Ectodermal cell (in vitro differentiated cells): ENCODE data around the gene GFPT2.

ENCODE experiments used
- H3K27ac ChIP-seq: 2 replicates; pipeline ENCODE4 v1.7.0; 2013; ENCODE audit warnings: mild to moderate bottlenecking, low read depth, low read length; ENCODE audit not compliant: insufficient read depth, poor library complexity, severe bottlenecking
- H3K27me3 ChIP-seq: 2 replicates; pipeline ENCODE4 v1.7.0; 2013; ENCODE audit warnings: mild to moderate bottlenecking, low read length; ENCODE audit not compliant: insufficient read depth, control insufficient read depth, poor library complexity, severe bottlenecking
- H3K36me3 ChIP-seq: one replicate; pipeline ENCODE4 v1.7.0; 2013; ENCODE audit warnings: low read length; ENCODE audit not compliant: control insufficient read depth, insufficient read depth
- H3K4me1 ChIP-seq: one replicate; pipeline ENCODE4 v1.7.0; 2013; ENCODE audit warnings: low read length; ENCODE audit not compliant: control insufficient read depth, insufficient read depth
- H3K4me3 ChIP-seq: 2 replicates; pipeline ENCODE4 v1.7.0; 2013; ENCODE audit warnings: low read depth, low read length, control low read depth; ENCODE audit not compliant: insufficient read depth
- H3K9me3 ChIP-seq: 2 replicates; pipeline ENCODE4 v1.7.0; 2013; ENCODE audit warnings: mild to moderate bottlenecking, low read length, moderate library complexity; ENCODE audit not compliant: control insufficient read depth
- WGBS, 2 experiments: methylation state at CpG; one replicate each; pipeline ENCODE4 v1.1.7; 2013; ENCODE audit warnings: missing lambda C conversion rate in 2 of 2; 5-methylcytosine and 5-hydroxymethylcytosine counted together

The GFPT2 gene

DNA sequence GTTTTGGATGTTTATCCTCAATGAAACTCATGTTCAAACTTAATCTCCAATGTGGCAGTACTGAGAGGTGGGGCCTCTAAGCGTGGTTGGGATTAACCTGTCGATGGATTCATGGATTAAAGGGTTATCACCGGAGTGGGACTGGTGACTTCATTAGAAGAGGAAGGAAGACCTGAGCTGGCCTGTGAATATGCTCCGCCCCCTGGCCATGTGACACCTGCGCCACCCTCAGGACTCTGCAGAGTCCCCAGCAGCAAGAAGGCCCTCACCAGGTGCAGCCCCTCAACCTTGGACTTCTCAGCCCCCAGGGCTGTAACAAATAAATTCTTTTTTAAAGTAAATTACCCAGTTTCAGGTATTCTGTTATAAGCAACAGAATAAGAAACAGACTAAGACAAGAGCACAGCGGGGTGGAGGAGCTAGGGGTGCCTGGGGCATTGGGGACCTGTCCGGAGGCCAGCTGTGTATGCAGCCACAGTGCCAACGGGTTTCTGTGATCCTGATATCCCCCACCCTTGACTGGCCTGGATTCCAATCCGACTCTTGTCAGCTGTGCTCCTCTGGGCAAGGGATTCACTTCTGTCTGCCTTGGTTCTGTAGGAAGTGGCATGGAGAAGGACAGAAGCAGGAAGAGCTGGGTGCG lies 58.1 kb downstream of the GFPT2 start:
- WGBS, 2 experiments: 91 to 92% methylated on average over 10 of the region's 10 CpGs
- no peaks in the 10 kb centered on the region for H3K36me3 ChIP-seq
- no peak overlapping the region for H3K27ac ChIP-seq
- H3K9me3 ChIP-seq: no peaks in the 10 kb centered on the region
- peaks cover 7% of the 10 kb centered on the region for H3K4me1 ChIP-seq
- H3K4me3 ChIP-seq: no peak overlapping the region
- no peaks in the 10 kb centered on the region for H3K27me3 ChIP-seq

DNA sequence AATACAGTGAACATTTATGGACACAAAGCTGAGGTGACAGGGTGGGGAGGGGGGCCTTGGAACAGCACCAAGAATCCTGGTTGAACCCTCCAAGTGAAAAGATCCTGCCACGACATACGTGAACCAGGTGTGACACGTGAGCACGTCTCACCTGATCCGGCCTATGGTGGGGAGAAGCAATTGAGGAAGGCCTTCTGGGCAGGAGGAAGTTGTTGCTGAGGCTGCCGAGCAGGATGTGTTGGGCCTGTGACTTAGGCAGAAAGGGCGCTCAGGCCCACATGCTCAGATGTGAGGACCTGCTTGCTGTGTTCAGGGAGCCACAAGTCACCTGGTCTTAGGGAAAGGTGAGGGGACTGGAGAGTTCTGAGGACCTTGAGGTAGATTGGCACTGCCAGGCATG lies 58.7 kb downstream of the GFPT2 start:
- Histone ChIP-seq H3K36me3 (no peaks in the 10 kb centered on the region), H3K27ac (no peak overlapping the region), H3K4me3 (no peak overlapping the region), H3K27me3 (no peaks in the 10 kb centered on the region), H3K9me3 (no peaks in the 10 kb centered on the region), H3K4me1 (peaks cover 7% of the 10 kb centered on the region)
- 95% methylated on average over 7 of the region's 7 CpGs for WGBS, 2 experiments

DNA sequence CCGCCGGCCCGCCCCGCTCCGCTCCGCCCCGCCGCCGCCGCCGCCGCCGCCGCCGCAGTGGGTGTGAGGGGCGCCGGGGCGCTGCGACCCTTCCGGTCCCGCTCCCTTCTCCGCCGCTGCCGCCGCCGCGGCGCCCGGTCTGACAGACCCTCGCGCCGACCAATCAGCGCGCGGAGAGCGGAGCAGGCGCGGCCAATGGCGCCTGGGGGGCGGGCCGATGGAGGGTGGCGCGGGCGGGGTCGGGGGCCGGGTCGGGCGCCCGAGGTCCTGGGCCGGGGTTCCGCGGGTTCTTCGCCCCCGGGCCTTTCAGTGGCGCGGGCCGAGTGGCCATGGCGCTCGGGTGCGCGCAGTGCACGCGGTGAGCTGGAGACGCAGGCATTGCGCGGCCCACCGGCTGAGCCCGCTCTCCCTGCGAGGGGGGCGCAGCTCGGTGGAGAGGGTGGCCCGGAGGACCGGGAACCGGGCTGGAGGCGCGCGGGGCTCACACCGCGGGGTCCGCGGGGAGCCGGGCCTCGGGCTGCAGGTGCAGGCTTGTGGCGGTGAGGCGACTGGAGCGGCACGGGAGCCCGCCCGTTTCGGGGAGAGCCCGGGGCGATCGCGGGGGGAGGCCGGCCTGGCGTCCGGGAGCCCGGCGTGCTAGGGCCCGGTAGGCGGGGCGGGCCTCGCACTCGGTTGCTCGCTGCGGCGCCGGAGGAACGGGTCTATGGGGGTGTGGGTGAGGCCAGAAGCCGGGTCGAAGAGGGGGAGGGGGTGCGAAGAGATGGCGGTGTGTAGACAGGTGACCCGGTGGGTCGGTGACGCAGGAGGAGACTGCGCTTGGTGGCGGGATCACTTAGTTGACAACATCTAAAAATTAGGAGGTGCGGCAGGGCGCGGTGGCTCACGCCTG lies 60.9 kb downstream of the GFPT2 start, which contains the start of gene MAPK9:
Gene MAPK9, minus strand, starts transcription at position 141 of the 889 bp plus-strand sequence. CDS start 11,522 bp downstream, outside the sequence.
- no peaks in the 10 kb centered on the region for H3K36me3 ChIP-seq
- H3K9me3 ChIP-seq: no peaks in the 10 kb centered on the region
- peak within 1 kb of the TSS; percentile 74 for H3K4me3 ChIP-seq
- WGBS, 2 experiments: 0 to 1% methylated on average over 122 of the region's 122 CpGs
- no peaks in the 10 kb centered on the region for H3K27me3 ChIP-seq
- no peak within 1 kb of the TSS for H3K27ac ChIP-seq
- peaks cover 7% of the 10 kb centered on the region for H3K4me1 ChIP-seq

DNA sequence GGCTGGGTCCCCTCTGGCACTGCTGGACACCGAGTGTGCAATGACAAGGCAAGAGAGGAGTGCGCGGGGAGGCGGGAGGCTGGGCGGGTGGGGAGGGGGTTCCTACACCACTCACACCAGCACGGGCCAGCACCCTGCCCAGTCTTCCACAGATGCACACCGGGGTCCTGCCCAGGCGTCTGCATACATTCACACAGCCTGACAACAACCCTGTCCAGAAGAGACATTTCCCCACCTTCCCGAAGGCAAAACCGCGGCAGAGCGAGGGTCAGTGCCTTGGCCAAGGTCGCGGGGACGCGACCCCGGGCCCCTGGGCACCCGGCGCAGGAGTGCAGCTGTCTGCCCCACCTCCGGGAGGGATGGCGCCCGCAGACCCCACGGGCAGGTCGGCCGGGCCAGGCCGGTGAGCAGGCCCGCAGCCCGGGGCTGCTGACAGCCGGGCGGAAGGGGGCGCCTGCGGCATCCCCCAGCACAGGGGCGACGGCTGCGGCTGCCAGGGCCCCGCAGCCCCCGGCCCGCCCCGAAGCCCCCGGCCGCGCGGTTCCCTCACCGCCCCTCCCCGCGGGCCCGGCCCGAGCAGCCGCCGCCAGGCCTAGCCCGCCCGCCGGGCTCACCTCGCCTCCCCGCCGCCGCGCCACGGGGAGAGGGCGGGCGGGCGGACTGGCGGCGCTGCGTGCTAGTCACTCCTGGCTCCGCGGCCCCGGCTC lies 61.7 kb downstream of the GFPT2 start:
- peak overlapping the region; percentile 74 for H3K4me3 ChIP-seq
- H3K4me1 ChIP-seq: peaks cover 7% of the 10 kb centered on the region
- no peak overlapping the region for H3K27ac ChIP-seq
- peaks cover 2% of the 10 kb centered on the region for H3K36me3 ChIP-seq
- H3K27me3 ChIP-seq: no peaks in the 10 kb centered on the region
- 1% methylated on average over 68 of the region's 68 CpGs for WGBS, 2 experiments
- no peaks in the 10 kb centered on the region for H3K9me3 ChIP-seq

DNA sequence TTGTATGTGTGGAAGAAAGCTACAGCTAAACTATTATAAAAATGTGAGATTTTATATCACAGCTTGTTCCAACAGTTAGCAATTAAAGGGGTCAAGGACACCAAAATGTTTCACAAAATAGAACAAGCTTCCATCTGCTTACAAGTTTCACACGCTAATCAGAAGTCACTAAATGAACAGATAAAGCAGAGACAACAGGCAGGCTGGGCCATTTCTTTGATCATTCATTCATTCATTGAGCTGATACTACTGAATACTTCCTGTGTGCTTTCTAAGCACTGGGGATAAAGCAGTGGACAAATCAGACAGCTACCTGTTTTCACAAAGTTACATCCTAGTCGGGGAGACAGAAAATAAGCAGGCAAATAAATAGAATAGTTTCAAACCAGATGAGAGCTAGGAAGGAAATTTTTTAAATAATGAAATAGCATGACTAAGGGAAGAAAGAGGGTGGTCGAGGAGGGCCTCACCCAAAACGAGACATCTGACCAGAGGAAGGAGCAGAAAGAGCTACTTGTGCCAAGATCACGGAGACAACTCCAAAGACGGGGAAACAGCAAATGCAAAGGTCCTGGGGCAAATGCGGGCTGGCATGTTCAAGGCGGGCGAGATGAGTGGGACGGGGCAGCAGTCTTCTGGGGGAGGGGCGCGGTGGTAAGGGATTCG lies 62.4 kb downstream of the GFPT2 start:
- H3K27ac ChIP-seq: no peak overlapping the region
- peaks cover 3% of the 10 kb centered on the region for H3K36me3 ChIP-seq
- no peaks in the 10 kb centered on the region for H3K27me3 ChIP-seq
- no peaks in the 10 kb centered on the region for H3K9me3 ChIP-seq
- H3K4me3 ChIP-seq: peak overlapping the region; percentile 74
- peaks cover 7% of the 10 kb centered on the region for H3K4me1 ChIP-seq
- 36 to 41% methylated on average over 13 of the region's 13 CpGs for WGBS, 2 experiments

DNA sequence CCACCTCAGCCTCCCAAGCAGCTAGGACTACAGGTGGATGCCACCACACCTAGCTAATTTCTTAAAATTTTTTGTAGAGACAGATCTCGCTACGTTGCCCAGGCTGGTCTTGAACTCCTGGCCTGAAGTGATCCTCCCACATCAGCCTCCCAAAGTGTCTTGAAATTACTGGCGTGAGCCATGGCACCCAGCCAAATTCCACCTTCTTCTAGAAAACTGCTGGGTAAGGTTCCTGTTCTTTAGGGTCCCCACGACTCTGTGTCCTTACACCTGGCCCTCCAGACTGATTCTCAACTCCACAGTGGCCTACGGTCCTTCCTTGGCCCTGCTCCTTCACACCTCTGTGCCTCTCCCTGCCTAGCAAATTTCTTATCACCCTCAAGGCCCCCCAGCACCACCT lies 63.2 kb downstream of the GFPT2 start:
- 92 to 93% methylated on average over 5 of the region's 5 CpGs for WGBS, 2 experiments
- no peak overlapping the region for H3K4me3 ChIP-seq
- H3K4me1 ChIP-seq: peaks cover 7% of the 10 kb centered on the region

DNA sequence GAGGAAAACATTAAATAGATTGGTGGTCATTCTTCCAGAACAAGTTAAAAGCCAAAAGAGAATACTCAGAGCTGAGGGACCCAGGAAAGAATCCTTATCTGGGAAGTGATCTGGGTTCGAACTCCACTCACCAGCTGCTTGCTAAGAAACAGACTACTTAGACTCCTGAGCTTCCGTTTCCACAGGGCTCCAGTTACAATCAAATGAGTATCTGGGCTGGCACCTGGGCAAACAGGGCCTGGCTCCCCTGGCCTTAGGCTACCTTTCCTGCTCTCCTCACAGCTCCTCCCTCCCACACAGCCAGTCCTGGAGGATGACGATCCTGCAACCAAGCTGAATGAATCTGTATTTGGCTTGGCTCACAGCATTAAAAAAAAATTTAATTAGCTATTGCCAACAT lies 63.7 kb downstream of the GFPT2 start:
- Histone ChIP-seq H3K27ac (no peak overlapping the region), H3K36me3 (peaks cover 3% of the 10 kb centered on the region), H3K4me3 (no peak overlapping the region), H3K27me3 (no peaks in the 10 kb centered on the region), H3K4me1 (peaks cover 7% of the 10 kb centered on the region), H3K9me3 (no peaks in the 10 kb centered on the region)
- 81% methylated on average over 3 of the region's 3 CpGs for WGBS, 2 experiments

More for the DNA sequence above, 63.2 kb downstream of the GFPT2 start:
- Histone ChIP-seq H3K9me3 (no peaks in the 10 kb centered on the region), H3K36me3 (peaks cover 3% of the 10 kb centered on the region), H3K27me3 (no peaks in the 10 kb centered on the region), H3K27ac (no peak overlapping the region)

DNA sequence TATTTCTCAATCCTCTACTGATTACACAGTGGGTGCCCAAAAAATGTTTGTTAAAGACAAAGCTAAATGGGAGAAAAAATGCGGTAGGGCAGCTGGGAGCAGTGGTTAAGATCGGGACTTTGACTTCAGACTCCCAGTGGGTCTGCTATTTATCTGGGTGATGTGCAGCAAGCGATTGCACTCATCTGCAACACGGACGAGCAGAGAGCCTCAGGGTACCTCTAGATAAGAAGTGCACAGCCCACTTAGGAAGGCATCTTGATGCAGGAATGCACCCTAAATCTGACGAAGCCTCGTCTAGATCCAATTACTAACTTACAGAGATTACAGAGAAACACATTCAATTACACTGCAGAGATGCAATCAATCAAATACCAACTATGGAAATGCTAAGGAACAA lies 65.3 kb downstream of the GFPT2 start:
- peaks cover 1% of the 10 kb centered on the region for H3K4me1 ChIP-seq
- WGBS, 2 experiments: 86 to 87% methylated on average over 7 of the region's 7 CpGs
- no peaks in the 10 kb centered on the region for H3K9me3 ChIP-seq
- H3K36me3 ChIP-seq: peaks cover 3% of the 10 kb centered on the region
- H3K4me3 ChIP-seq: no peak overlapping the region
- H3K27me3 ChIP-seq: no peaks in the 10 kb centered on the region
- no peak overlapping the region for H3K27ac ChIP-seq

DNA sequence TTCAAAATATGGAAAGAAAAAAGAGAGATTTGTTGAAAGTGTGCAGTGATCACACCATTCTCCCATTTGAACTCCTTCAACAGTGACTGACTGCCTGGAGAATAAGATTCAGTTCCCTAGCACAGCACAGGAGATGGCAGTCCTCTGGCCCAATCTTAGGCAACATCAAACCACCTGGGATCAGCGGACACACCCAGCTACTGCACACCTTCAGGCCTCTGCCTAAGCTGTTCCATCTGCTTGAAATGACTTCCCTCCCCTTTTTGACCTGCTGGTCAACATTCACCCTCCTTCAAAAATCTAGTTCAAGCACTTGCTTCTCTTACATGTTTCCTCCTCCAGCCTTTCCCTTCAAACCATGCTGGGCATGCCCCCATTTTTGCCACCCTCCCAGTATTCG lies 65.7 kb downstream of the GFPT2 start:
- no peak overlapping the region for H3K4me3 ChIP-seq
- no peaks in the 10 kb centered on the region for H3K27me3 ChIP-seq
- H3K27ac ChIP-seq: no peak overlapping the region
- H3K36me3 ChIP-seq: peaks cover 3% of the 10 kb centered on the region
- WGBS, 2 experiments: 93 to 95% methylated on average over 2 of the region's 2 CpGs
- H3K4me1 ChIP-seq: no peaks in the 10 kb centered on the region
- no peaks in the 10 kb centered on the region for H3K9me3 ChIP-seq
